Prostate gland (tissue), 2 donors: Measurements from ENCODE around the gene IMMP2L.

Experiments
- POLR2A ChIP-seq: fragments of 450-650 bp; IDR thresholded peaks from one replicate; pipeline ENCODE4 v1.6.1; 2016; ENCODE audit warnings: antibody characterized with exemption, mild to moderate bottlenecking
- POLR2AphosphoS5 ChIP-seq: sonication (generic); formaldehyde crosslinking; IDR thresholded peaks from one replicate; pipeline ENCODE4 v1.6.1; 2017; ENCODE audit warnings: antibody characterized with exemption
- TF ChIP-seq, protein P1 (sequence below), 4 experiments: fragments of 200-600 bp in 2 of 4; fragments of 450-650 bp in 2 of 4; sonication (generic) in 2 of 4; IDR thresholded peaks; 1 replicate in 3 of 4; 2 replicates in 1 of 4; pipeline ENCODE4 v1.5.1; 2016 to 2019; ENCODE audit warnings: antibody characterized with exemption in 4 of 4, mild to moderate bottlenecking in 2 of 4, moderate library complexity in 2 of 4

DNA sequence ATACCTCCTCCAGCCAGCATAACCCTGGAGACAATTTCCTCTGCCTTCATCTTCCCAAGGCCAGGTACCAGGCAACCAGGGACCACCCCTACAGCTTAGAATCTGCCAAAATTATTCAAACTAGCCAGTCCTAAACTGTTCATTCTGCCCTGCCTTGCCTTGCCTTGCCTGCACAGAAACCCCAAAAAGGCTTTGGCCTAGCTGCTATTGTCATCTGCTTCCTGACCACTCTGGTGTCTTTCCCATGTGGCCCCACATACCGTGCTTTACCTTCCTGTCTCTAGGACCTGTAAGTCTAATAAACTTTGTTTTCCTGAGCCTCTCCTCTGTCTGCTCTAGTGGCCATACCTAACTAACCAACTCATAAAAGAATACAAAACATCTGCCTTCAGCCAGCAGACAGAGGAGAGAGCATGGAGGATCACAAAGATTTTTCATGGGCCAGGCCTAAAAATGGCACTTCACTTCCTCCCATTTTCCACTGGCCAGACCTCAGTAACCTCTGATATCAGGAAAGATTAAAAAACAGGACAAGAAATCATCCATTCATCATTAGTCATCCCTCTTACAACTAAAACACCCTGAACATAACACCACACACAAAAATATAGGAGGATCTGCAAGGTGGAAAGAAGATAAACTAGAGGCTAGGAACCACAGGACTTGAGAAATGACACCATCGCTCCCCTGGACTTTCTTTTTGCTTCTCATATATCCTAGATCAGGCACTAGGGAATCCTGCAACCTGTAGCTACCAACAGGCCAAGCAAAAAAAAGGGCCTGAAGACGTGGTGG is 51.5 kb downstream of the IMMP2L start:
- TF ChIP-seq, protein P1, sequence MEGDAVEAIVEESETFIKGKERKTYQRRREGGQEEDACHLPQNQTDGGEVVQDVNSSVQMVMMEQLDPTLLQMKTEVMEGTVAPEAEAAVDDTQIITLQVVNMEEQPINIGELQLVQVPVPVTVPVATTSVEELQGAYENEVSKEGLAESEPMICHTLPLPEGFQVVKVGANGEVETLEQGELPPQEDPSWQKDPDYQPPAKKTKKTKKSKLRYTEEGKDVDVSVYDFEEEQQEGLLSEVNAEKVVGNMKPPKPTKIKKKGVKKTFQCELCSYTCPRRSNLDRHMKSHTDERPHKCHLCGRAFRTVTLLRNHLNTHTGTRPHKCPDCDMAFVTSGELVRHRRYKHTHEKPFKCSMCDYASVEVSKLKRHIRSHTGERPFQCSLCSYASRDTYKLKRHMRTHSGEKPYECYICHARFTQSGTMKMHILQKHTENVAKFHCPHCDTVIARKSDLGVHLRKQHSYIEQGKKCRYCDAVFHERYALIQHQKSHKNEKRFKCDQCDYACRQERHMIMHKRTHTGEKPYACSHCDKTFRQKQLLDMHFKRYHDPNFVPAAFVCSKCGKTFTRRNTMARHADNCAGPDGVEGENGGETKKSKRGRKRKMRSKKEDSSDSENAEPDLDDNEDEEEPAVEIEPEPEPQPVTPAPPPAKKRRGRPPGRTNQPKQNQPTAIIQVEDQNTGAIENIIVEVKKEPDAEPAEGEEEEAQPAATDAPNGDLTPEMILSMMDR (IDR thresholded peaks at IDR 0.05), result no peak
- no peak for TF ChIP-seq POLR2A
- TF ChIP-seq POLR2AphosphoS5, result no peak
